Neuronal stem cell (in vitro differentiated cells): Measurements from ENCODE around the gene SLC7A9.
"Not testable (repeated sequence)": the region's sequence is repeated elsewhere in the genome, so short reads cannot be mapped to it uniquely, and the experiment has no call there.

Source experiments
- DNase-seq: peaks from one replicate; pipeline ENCODE4 v3.0.0-alpha.2; 2013; ENCODE audit warnings: low spot score
- H2AFZ ChIP-seq: one replicate; pipeline ENCODE4 v1.6.1; 2013; ENCODE audit warnings: mild to moderate bottlenecking, low read length, inconsistent platforms
- H2AK5ac ChIP-seq: 2 replicates; pipeline ENCODE4 v1.6.1; 2013; ENCODE audit warnings: low read depth, mild to moderate bottlenecking, inconsistent platforms, low read length, moderate library complexity, mixed read lengths
- H2BK120ac ChIP-seq: 2 replicates; pipeline ENCODE4 v1.6.1; 2013; ENCODE audit warnings: low read depth, mild to moderate bottlenecking, inconsistent platforms, low read length, moderate library complexity, mixed read lengths
- H2BK12ac ChIP-seq: one replicate; pipeline ENCODE4 v1.6.1; 2013; ENCODE audit warnings: low read length, inconsistent platforms
- H2BK15ac ChIP-seq: 2 replicates; pipeline ENCODE4 v1.6.1; 2013; ENCODE audit warnings: mild to moderate bottlenecking, low read length, inconsistent platforms, mixed read lengths
- H2BK5ac ChIP-seq: one replicate; pipeline ENCODE4 v1.6.1; 2013; ENCODE audit warnings: inconsistent platforms, mild to moderate bottlenecking, low read length, moderate library complexity
- H3K14ac ChIP-seq: one replicate; pipeline ENCODE4 v1.6.1; 2013; ENCODE audit warnings: low read length, inconsistent platforms
- H3K18ac ChIP-seq: 2 replicates; pipeline ENCODE4 v1.6.1; 2013; ENCODE audit warnings: low read length, inconsistent platforms
- H3K23ac ChIP-seq: 2 replicates; pipeline ENCODE4 v1.6.1; 2013; ENCODE audit warnings: low read depth, mild to moderate bottlenecking, mixed read lengths, low read length, inconsistent platforms; ENCODE audit not compliant: poor library complexity
- H3K27ac ChIP-seq: replicated peaks from 3 replicates; pipeline ENCODE4 v1.5.1; 2013; ENCODE audit warnings: low read length, inconsistent platforms
- H3K27me3 ChIP-seq, 3 experiments: 2 replicates each; pipeline ENCODE4 v1.6.1; 2013; ENCODE audit warnings: low read length in 3 of 3, mild to moderate bottlenecking in 2 of 3, inconsistent platforms in 1 of 3, low read depth in 1 of 3, mixed read lengths in 1 of 3, moderate library complexity in 1 of 3; ENCODE audit not compliant: control insufficient read depth in 3 of 3, insufficient read depth in 3 of 3
- H3K36me3 ChIP-seq, 2 donors: replicated peaks in 1 of 2; 2 replicates each; pipeline ENCODE4 v1.6.1; 2013; ENCODE audit warnings: low read length in 2 of 2; ENCODE audit not compliant: control insufficient read depth in 2 of 2, insufficient read depth in 2 of 2
- H3K4ac ChIP-seq: 2 replicates; pipeline ENCODE4 v1.6.1; 2013; ENCODE audit warnings: inconsistent platforms, mild to moderate bottlenecking, low read length, moderate library complexity
- H3K4me1 ChIP-seq, 2 donors: 1 replicate in 1 of 2; 2 replicates in 1 of 2; pipeline ENCODE4 v1.6.1; 2013; ENCODE audit warnings: low read length in 2 of 2, low read depth in 1 of 2; ENCODE audit not compliant: control insufficient read depth in 2 of 2, insufficient read depth in 1 of 2
- H3K4me2 ChIP-seq: one replicate; pipeline ENCODE4 v1.6.1; 2013; ENCODE audit warnings: mild to moderate bottlenecking, low read length, inconsistent platforms; ENCODE audit not compliant: insufficient read depth, poor library complexity, severe bottlenecking
- H3K4me3 ChIP-seq, 2 donors: 2 replicates each; pipeline ENCODE4 v1.5.1; 2013; ENCODE audit warnings: low read length in 2 of 2, mild to moderate bottlenecking in 2 of 2, inconsistent platforms in 1 of 2, moderate library complexity in 1 of 2
- H3K79me1 ChIP-seq: one replicate; pipeline ENCODE4 v1.6.1; 2013; ENCODE audit warnings: low read depth, mild to moderate bottlenecking, inconsistent platforms, low read length, moderate library complexity
- H3K9ac ChIP-seq: one replicate; pipeline ENCODE4 v1.6.1; 2013; ENCODE audit warnings: mild to moderate bottlenecking, low read depth, low read length, inconsistent platforms; ENCODE audit not compliant: poor library complexity
- H3K9me3 ChIP-seq, 2 donors: replicated peaks in 1 of 2; 2 replicates each; pipeline versions ENCODE3 to v1.6.1; 2013; ENCODE audit warnings: low read length in 2 of 2, mild to moderate bottlenecking in 2 of 2, inconsistent platforms in 1 of 2, low read depth in 1 of 2, mixed read lengths in 1 of 2, moderate library complexity in 1 of 2; ENCODE audit not compliant: control insufficient read depth in 2 of 2, insufficient read depth in 1 of 2
- H4K8ac ChIP-seq: one replicate; pipeline ENCODE4 v1.6.1; 2013; ENCODE audit warnings: low read depth, mild to moderate bottlenecking, inconsistent platforms, low read length, moderate library complexity
- H4K91ac ChIP-seq: one replicate; pipeline ENCODE4 v1.6.1; 2013; ENCODE audit warnings: low read length, low read depth, mild to moderate bottlenecking, inconsistent platforms; ENCODE audit not compliant: poor library complexity
- WGBS, 2 donors: extraction: QIAGEN DNeasy Blood & Tissue Kit; methylation state at CpG; one replicate each; pipeline ENCODE4 v1.1.7; 2013; ENCODE audit warnings: missing lambda C conversion rate in 2 of 2, mixed read lengths in 1 of 2; ENCODE audit not compliant: insufficient read length in 2 of 2, insufficient replicate concordance in 1 of 2; ENCODE audit errors: extremely low coverage in 2 of 2; 5-methylcytosine and 5-hydroxymethylcytosine counted together

SLC7A9 gene

DNA sequence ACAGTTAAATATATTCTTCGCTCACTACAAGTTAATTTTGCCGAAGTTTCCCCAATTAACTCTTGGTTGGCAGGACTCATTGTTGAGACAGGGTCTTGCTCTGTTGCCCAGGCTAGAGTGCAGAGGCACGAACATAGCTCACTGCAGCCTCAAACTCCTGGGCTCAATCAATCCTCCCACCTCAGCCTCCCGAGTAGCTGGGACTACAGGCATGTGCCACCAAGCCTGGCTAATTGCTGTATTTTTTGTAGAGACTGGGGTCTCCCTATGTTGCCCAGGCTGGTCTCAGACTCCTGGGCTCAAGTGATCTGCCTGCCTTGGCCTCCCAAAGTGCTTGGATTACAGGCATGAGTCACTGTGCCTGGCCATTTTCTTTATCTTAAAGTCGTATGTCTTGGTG is 15.7 kb upstream of the SLC7A9 start:
- H2AFZ ChIP-seq, H3K27me3 ChIP-seq, H3K4me1 ChIP-seq, H2BK15ac ChIP-seq, H2BK5ac ChIP-seq, H3K27ac ChIP-seq, DNase-seq, H3K4me3 ChIP-seq, H3K4ac ChIP-seq, H2BK120ac ChIP-seq, H3K4me2 ChIP-seq, H3K79me1 ChIP-seq, H3K23ac ChIP-seq, H3K14ac ChIP-seq, H3K9me3 ChIP-seq, H4K91ac ChIP-seq, H2AK5ac ChIP-seq, H2BK12ac ChIP-seq, H3K18ac ChIP-seq, H3K9ac ChIP-seq, H4K8ac ChIP-seq: not testable (repeated sequence)
- WGBS, 2 donors: no CpG with 5 or more reads among the region's 5 CpGs
- peaks cover 9 to 20% of the 10 kb centered on the region in 2 donors for H3K36me3 ChIP-seq

DNA sequence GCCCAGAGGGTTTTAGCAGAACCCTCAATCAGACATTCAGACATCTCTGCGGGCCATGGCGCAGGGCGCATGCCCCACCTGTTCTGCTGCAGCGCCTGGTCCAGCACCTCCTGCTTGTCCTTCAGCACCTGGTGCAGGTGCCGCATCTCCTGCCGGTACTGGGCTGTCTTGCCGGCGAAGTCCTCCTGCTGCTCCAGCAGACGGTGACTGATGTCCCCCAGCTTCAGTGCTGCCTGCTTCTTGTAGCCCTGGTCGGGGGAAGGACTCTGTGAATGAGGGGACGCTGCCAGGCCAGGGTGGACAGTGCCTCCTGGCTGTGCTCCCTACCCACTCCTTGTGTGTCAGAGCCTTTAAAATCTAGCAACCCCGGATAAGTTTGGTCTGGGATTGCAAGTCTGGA is 12.2 kb upstream of the SLC7A9 start:
- no CpG with 5 or more reads among the region's 12 CpGs for WGBS, 2 donors
- DNase-seq: no peak
- H3K36me3 ChIP-seq: peaks cover 12 to 34% of the 10 kb centered on the region in 2 donors
- no peak overlapping the region for H4K91ac ChIP-seq
- no peak overlapping the region for H3K27ac ChIP-seq
- no peaks in the 10 kb centered on the region for H3K27me3 ChIP-seq
- no peaks in the 10 kb centered on the region for H3K79me1 ChIP-seq
- H2AK5ac ChIP-seq: no peak overlapping the region
- no peak overlapping the region for H3K4ac ChIP-seq
- peaks cover 0 to 2% of the 10 kb centered on the region in 2 donors for H3K9me3 ChIP-seq
- H4K8ac ChIP-seq: no peak overlapping the region
- no peak overlapping the region for H3K18ac ChIP-seq
- H3K4me3 ChIP-seq: no peak overlapping the region
- no peak overlapping the region for H2AFZ ChIP-seq
- H2BK12ac ChIP-seq: no peak overlapping the region
- no peak overlapping the region for H2BK120ac ChIP-seq
- H2BK5ac ChIP-seq: no peak overlapping the region
- H3K4me2 ChIP-seq: no peak overlapping the region
- no peak overlapping the region for H2BK15ac ChIP-seq
- H3K14ac ChIP-seq: no peak overlapping the region
- H3K9ac ChIP-seq: peak overlapping the region; percentile 39
- H3K4me1 ChIP-seq: no peaks in the 10 kb centered on the region
- H3K23ac ChIP-seq: peak overlapping the region; percentile 87

DNA sequence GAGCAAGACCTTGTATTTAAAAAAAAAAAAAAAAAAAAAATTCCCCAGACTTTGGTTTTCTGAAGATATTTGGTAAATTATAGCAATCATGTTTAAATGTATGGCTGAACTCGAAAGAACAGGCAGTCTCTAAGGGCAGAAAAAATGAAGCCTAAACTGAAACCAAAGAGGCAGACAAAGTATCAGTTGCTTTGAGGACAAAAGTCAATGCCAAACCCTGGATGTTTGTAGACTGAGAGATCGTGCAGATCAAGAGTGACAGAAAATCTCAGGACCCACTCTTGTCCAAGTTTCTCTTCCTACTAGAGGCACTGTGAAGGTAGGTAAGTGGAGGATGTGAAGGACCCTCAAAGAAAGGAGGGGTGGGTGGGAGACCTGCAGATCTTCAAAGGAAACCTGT is 11.1 kb upstream of the SLC7A9 start:
- Histone ChIP-seq H2AFZ (no peak overlapping the region), H4K8ac (no peak overlapping the region), H3K79me1 (no peaks in the 10 kb centered on the region), H3K4me1 (peaks cover 0 to under 1% of the 10 kb centered on the region in 2 donors), H3K18ac (no peak overlapping the region), H3K4me2 (no peak overlapping the region), H3K4ac (no peak overlapping the region), H3K36me3 (peaks cover 10 to 34% of the 10 kb centered on the region in 2 donors), H2BK5ac (no peak overlapping the region), H4K91ac (no peak overlapping the region), H3K9me3 (peaks cover 0 to 2% of the 10 kb centered on the region in 2 donors), H3K14ac (no peak overlapping the region), H3K23ac (no peak overlapping the region), H3K27ac (no peak overlapping the region), H2BK12ac (no peak overlapping the region), H2AK5ac (no peak overlapping the region), H3K27me3 (no peaks in the 10 kb centered on the region), H3K9ac (no peak overlapping the region), H3K4me3 (no peak overlapping the region), H2BK120ac (no peak overlapping the region), H2BK15ac (no peak overlapping the region)
- WGBS, 2 donors: no CpG with 5 or more reads among the region's 2 CpGs
- DNase-seq: no peak

DNA sequence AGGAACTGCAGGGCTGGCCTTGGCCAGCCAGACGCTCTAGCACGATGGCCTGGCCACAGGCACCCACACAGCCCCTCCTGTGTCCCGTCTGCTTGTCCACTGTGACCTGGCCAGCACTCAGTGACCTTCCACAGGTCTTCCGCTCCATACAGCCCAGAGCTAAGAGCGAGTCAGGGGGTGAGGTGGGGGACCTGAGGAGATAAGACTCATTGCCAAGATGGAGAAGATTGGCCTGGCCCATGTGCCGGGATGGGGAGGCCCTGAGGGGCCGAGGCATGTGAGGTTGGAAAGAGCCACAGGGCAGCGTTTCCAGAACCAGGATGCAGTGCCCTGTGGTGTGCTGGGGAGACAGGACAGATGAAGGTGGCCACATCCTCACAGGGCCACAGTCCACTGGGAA is 10.2 kb upstream of the SLC7A9 start:
- Histone ChIP-seq H3K4me3 (peak overlapping the region in 1 of 2 donors; percentile 31), H2BK120ac (no peak overlapping the region), H4K91ac (no peak overlapping the region), H3K14ac (no peak overlapping the region), H2BK12ac (no peak overlapping the region), H3K79me1 (no peaks in the 10 kb centered on the region), H3K36me3 (peaks cover 10 to 34% of the 10 kb centered on the region in 2 donors), H3K18ac (no peak overlapping the region), H3K9me3 (peaks cover 0 to 2% of the 10 kb centered on the region in 2 donors), H2AFZ (no peak overlapping the region), H3K27ac (no peak overlapping the region), H2AK5ac (no peak overlapping the region), H2BK5ac (no peak overlapping the region), H2BK15ac (no peak overlapping the region), H3K9ac (peak overlapping the region; percentile 7), H3K4me2 (no peak overlapping the region), H3K27me3 (no peaks in the 10 kb centered on the region), H3K4me1 (peaks cover 0 to 5% of the 10 kb centered on the region in 2 donors), H4K8ac (no peak overlapping the region), H3K23ac (no peak overlapping the region), H3K4ac (no peak overlapping the region)
- WGBS, 2 donors: no CpG with 5 or more reads among the region's 8 CpGs
- DNase-seq: no peak
